SH-SY5Y (cell line): ENCODE results near the gene HS3ST5.

Experiments
- GATA2 ChIP-seq: IDR thresholded peaks from 2 replicates; pipeline ENCODE4 v1.6.1; 2011; ENCODE audit warnings: mild to moderate bottlenecking, low read depth, low read length
- GATA3 ChIP-seq: IDR thresholded peaks from 2 replicates; pipeline ENCODE4 v1.6.1; 2011; ENCODE audit warnings: low read depth, mild to moderate bottlenecking, low read length, moderate library complexity

GRCh38 chr6:114160881-114161280, 181.9 kb downstream of the HS3ST5 start:
- TF ChIP-seq GATA3: no peak
- no peak for TF ChIP-seq GATA2
